ENCODE measurements around the gene TACSTD2. TPM values are rescaled to one million over a fixed set of nuclear protein-coding genes. Genes with fewer than 3 reads are reported as not detected.

Gene TACSTD2
- polyA plus RNA-seq, 3 donors: 3.2 TPM; not detected in 2

DNA sequence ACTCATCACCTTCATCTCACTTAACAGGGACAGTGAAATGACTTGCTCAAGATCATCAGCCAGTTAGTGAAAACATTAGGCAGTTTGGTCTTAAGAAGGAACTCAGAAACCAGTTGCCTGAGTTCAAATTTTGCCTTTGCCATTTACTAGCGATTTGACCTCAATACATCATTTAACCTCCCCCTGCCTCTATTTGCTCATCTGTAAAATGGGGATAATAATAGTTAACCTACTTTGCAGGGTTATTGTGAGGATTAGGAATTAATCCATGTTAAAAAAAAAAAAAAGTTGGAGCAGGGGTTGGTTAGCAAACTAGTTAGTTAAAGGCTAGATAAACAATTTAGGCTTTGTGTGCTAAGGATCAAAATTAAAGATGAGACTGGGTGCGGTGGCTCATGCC, 10.6 kb upstream of the TACSTD2 start:
- Histone ChIP-seq H4K20me1 (ENCODE audit: insufficient read depth, low read length) (no peaks in the 10 kb centered on the region), H3K4me3 (replicated peaks in 1 of 3; ENCODE audit: low read depth in 2 of 3, low read length in 3 of 3) (no peak overlapping the region), H2AFZ (ENCODE audit: insufficient read depth, low read depth, low read length, poor library complexity, severe bottlenecking) (no peak overlapping the region), H3K27me3 (ENCODE audit: control insufficient read depth in 2 of 2, insufficient read depth in 2 of 2, low read length in 2 of 2) (no peaks in the 10 kb centered on the region), H3K4me2 (replicated peaks; ENCODE audit: extremely low read depth, low read length, poor library complexity, severe bottlenecking) (no peak overlapping the region), H3K27ac (ENCODE audit: low read depth in 1 of 2, low read length in 2 of 2) (no peak overlapping the region), H3K79me2 (ENCODE audit: insufficient read depth, low read length) (peaks cover 34% of the 10 kb centered on the region), H3K9ac (ENCODE audit: insufficient read depth, low read length, poor library complexity, severe bottlenecking) (no peak overlapping the region), H3K9me3 (replicated peaks in 1 of 2; ENCODE audit: control insufficient read depth in 1 of 2, insufficient read depth in 1 of 2, low read length in 2 of 2) (no peaks in the 10 kb centered on the region), H3K4me1 (ENCODE audit: control insufficient read depth in 1 of 2, insufficient read depth in 2 of 2, low read length in 2 of 2) (peaks cover 21 to 34% of the 10 kb centered on the region in 2 donors), H3K36me3 (replicated peaks in 1 of 2; ENCODE audit: control insufficient read depth in 1 of 2, insufficient read depth in 2 of 2, low read length in 2 of 2) (no peaks in the 10 kb centered on the region)
- H3K4me3 Mint-ChIP-seq: no peak overlapping the region
- no peak for DNase-seq
- H3K27me3 Mint-ChIP-seq (ENCODE audit: low read depth in 3 of 3): peaks cover 2 to 4% (median 3%) of the 10 kb centered on the region in 3 donors
- H3K27ac Mint-ChIP-seq: no peak overlapping the region
- H3K4me1 Mint-ChIP-seq: peaks cover 23% of the 10 kb centered on the region
- no peaks in the 10 kb centered on the region for H3K36me3 Mint-ChIP-seq
- no peaks in the 10 kb centered on the region for H3K9me3 Mint-ChIP-seq
- no CpG with 5 or more reads among the region's 2 CpGs for WGBS (ENCODE audit: insufficient coverage)
- intact Hi-C loops (cut with micrococcal nuclease): no loop called here
- TF ChIP-seq, protein P1, sequence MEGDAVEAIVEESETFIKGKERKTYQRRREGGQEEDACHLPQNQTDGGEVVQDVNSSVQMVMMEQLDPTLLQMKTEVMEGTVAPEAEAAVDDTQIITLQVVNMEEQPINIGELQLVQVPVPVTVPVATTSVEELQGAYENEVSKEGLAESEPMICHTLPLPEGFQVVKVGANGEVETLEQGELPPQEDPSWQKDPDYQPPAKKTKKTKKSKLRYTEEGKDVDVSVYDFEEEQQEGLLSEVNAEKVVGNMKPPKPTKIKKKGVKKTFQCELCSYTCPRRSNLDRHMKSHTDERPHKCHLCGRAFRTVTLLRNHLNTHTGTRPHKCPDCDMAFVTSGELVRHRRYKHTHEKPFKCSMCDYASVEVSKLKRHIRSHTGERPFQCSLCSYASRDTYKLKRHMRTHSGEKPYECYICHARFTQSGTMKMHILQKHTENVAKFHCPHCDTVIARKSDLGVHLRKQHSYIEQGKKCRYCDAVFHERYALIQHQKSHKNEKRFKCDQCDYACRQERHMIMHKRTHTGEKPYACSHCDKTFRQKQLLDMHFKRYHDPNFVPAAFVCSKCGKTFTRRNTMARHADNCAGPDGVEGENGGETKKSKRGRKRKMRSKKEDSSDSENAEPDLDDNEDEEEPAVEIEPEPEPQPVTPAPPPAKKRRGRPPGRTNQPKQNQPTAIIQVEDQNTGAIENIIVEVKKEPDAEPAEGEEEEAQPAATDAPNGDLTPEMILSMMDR (IDR thresholded peaks at IDR 0.05): no peak

DNA sequence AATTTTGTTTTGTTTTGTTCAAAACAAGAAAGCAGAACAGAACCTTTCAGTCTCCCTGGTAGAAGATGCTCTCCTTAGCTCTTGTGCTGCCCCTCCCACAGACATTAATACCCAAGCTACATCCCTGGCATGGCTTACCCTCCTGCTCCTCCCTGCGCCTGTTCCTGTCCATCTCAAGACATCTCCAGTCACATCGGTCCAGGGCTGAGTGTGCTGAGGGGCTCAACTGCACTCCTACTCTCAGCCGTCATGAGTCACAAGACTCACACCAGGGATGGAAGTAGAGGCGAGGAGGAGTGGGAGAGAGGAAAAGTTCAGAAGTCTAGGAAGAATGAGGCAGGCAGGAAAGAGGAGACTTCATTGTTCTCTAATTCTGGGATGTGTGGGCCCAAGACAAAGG, 9.2 kb upstream of the TACSTD2 start:
- 94% methylated on average over 2 of the region's 4 CpGs for WGBS (ENCODE audit: insufficient coverage)
- TF ChIP-seq, protein P1 (IDR thresholded peaks at IDR 0.05): no peak
- Mint-ChIP-seq H3K27me3 (ENCODE audit: low read depth in 3 of 3) (peaks cover 2 to 7% (median 4%) of the 10 kb centered on the region in 3 donors), H3K4me1 (peaks cover 23% of the 10 kb centered on the region), H3K36me3 (no peaks in the 10 kb centered on the region), H3K27ac (no peak overlapping the region), H3K9me3 (no peaks in the 10 kb centered on the region), H3K4me3 (peak overlapping the region in 1 of 2 donors; percentile 59)
- Histone ChIP-seq H3K4me3 (replicated peaks in 1 of 3; ENCODE audit: low read depth in 2 of 3, low read length in 3 of 3) (no peak overlapping the region), H3K4me1 (ENCODE audit: control insufficient read depth in 1 of 2, insufficient read depth in 2 of 2, low read length in 2 of 2) (peaks cover 21 to 34% of the 10 kb centered on the region in 2 donors), H3K4me2 (replicated peaks; ENCODE audit: extremely low read depth, low read length, poor library complexity, severe bottlenecking) (no peak overlapping the region), H3K36me3 (replicated peaks in 1 of 2; ENCODE audit: control insufficient read depth in 1 of 2, insufficient read depth in 2 of 2, low read length in 2 of 2) (no peaks in the 10 kb centered on the region), H4K20me1 (ENCODE audit: insufficient read depth, low read length) (no peaks in the 10 kb centered on the region), H3K9me3 (replicated peaks in 1 of 2; ENCODE audit: control insufficient read depth in 1 of 2, insufficient read depth in 1 of 2, low read length in 2 of 2) (no peaks in the 10 kb centered on the region), H3K27me3 (ENCODE audit: control insufficient read depth in 2 of 2, insufficient read depth in 2 of 2, low read length in 2 of 2) (no peaks in the 10 kb centered on the region), H2AFZ (ENCODE audit: insufficient read depth, low read depth, low read length, poor library complexity, severe bottlenecking) (no peak overlapping the region), H3K27ac (ENCODE audit: low read depth in 1 of 2, low read length in 2 of 2) (no peak overlapping the region), H3K79me2 (ENCODE audit: insufficient read depth, low read length) (peaks cover 41% of the 10 kb centered on the region), H3K9ac (ENCODE audit: insufficient read depth, low read length, poor library complexity, severe bottlenecking) (no peak overlapping the region)
- no peak for DNase-seq
- intact Hi-C loops (cut with micrococcal nuclease): no loop called here

Measured in CD14-positive monocyte (primary cell).